Cerebellar cortex (tissue), 1 donor: ENCODE data around the gene EVC.

Source experiments
- DNase-seq: peaks from one replicate; pipeline ENCODE4 v3.0.0-alpha.2; 2015; ENCODE audit warnings: low spot score

The EVC gene

GRCh38 chr4:5710961-5711478, at the start of gene EVC:
EVC (plus strand) TSS chr4:5711201; CDS start chr4:5711381, 180 bp downstream.
- peak; percentile 62 for DNase-seq

- DNase-seq: no peak
Measured at GRCh38 chr4:5661237-5661636, 49.8 kb upstream of the EVC start.

GRCh38 chr4:5662555-5662954, 48.4 kb upstream of the EVC start:
- DNase-seq: no peak

- DNase-seq: no peak
Measured at GRCh38 chr4:5664778-5665177, 46.2 kb upstream of the EVC start.

GRCh38 chr4:5666741-5667140, 44.3 kb upstream of the EVC start:
- DNase-seq: no peak

- DNase-seq: no peak
Measured at GRCh38 chr4:5676763-5677162, 34.2 kb upstream of the EVC start.

- DNase-seq: no peak
Measured at GRCh38 chr4:5678977-5679376, 32.0 kb upstream of the EVC start.

GRCh38 chr4:5683566-5683965, 27.4 kb upstream of the EVC start:
- no peak for DNase-seq

GRCh38 chr4:5685296-5685695, 25.7 kb upstream of the EVC start:
- DNase-seq: no peak

- no peak for DNase-seq
Measured at GRCh38 chr4:5686338-5686737, 24.7 kb upstream of the EVC start.

- no peak for DNase-seq
Measured at GRCh38 chr4:5689065-5689464, 21.9 kb upstream of the EVC start.

- DNase-seq: no peak
Measured at GRCh38 chr4:5691491-5692132, 19.4 kb upstream of the EVC start.

GRCh38 chr4:5693871-5694270, 17.1 kb upstream of the EVC start:
- DNase-seq: no peak

GRCh38 chr4:5696341-5696740, 14.7 kb upstream of the EVC start:
- no peak for DNase-seq

- DNase-seq: no peak
Measured at GRCh38 chr4:5700459-5700858, 10.5 kb upstream of the EVC start.

- DNase-seq: no peak
Measured at GRCh38 chr4:5701971-5702370, 9.0 kb upstream of the EVC start.

GRCh38 chr4:5703831-5704230, 7.2 kb upstream of the EVC start:
- no peak for DNase-seq

GRCh38 chr4:5704276-5704675, 6.7 kb upstream of the EVC start:
- DNase-seq: no peak

GRCh38 chr4:5705647-5706320, 5.2 kb upstream of the EVC start:
- no peak for DNase-seq

GRCh38 chr4:5706486-5707290, 4.3 kb upstream of the EVC start:
- DNase-seq: no peak

GRCh38 chr4:5707366-5707765, 3.6 kb upstream of the EVC start:
- no peak for DNase-seq

GRCh38 chr4:5707778-5708448, 3.1 kb upstream of the EVC start:
- DNase-seq: no peak
